ENCODE data around the gene SLC29A3. TPM values are rescaled to one million over a fixed set of nuclear protein-coding genes. Genes with fewer than 3 reads are reported as not detected.

SLC29A3 gene
- total and polyA plus RNA-seq, 7 donors, result 2.3 to 6.2 (median 4.6) TPM

DNA sequence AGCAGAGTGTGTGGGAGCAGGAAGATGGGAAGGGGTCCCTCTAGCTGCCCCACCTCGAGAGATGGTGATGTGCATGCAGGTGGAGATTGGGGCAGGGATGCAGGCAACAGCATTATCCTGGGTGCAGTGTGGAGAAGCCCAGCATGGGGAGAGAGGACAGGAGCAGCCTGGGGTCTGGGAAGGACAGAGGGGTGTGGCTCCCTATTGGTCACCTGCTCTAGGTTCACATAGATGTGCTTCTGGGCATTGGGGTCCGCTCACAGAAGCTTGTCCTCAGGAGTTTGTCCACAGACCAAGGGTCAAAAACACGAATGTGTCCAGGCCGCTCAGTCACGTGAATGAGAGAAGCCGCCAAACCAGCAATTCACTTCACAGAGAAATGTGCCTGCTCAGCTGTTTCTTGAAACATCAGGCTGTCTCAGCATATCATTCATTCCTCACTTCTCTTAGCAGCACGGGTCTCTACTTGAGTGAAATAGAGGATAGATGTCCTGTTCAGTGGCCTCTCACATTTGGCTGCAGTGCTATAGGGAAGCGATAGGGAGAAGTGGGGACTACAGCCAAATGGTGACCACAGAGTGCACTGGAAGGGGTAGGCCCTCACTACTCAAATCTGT, 11.5 kb upstream of the SLC29A3 start:
- WGBS, 2 donors, result 67 to 74% methylated on average over 8 of the region's 8 CpGs
- no peak overlapping the region for H3K4me3 ChIP-seq
- H3K36me3 ChIP-seq, result no peaks in the 10 kb centered on the region
- no peak overlapping the region for H3K27ac ChIP-seq
- H3K27me3 ChIP-seq, result no peaks in the 10 kb centered on the region
- DNase-seq, result no peak
- peaks cover 0 to 4% (median under 1%) of the 10 kb centered on the region in 4 donors for H3K4me1 ChIP-seq
- no peak for TF ChIP-seq EP300 (IDR thresholded peaks at IDR 0.05)
- no peak for TF ChIP-seq POLR2A (IDR thresholded peaks at IDR 0.05)
- TF ChIP-seq, protein P1, sequence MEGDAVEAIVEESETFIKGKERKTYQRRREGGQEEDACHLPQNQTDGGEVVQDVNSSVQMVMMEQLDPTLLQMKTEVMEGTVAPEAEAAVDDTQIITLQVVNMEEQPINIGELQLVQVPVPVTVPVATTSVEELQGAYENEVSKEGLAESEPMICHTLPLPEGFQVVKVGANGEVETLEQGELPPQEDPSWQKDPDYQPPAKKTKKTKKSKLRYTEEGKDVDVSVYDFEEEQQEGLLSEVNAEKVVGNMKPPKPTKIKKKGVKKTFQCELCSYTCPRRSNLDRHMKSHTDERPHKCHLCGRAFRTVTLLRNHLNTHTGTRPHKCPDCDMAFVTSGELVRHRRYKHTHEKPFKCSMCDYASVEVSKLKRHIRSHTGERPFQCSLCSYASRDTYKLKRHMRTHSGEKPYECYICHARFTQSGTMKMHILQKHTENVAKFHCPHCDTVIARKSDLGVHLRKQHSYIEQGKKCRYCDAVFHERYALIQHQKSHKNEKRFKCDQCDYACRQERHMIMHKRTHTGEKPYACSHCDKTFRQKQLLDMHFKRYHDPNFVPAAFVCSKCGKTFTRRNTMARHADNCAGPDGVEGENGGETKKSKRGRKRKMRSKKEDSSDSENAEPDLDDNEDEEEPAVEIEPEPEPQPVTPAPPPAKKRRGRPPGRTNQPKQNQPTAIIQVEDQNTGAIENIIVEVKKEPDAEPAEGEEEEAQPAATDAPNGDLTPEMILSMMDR (IDR thresholded peaks at IDR 0.05), result no peak
- TF ChIP-seq POLR2AphosphoS5 (IDR thresholded peaks at IDR 0.05), result no peak
- intact Hi-C loops (cut with DNase I), result no loop called here
- no peaks in the 10 kb centered on the region for H3K9me3 ChIP-seq

DNA sequence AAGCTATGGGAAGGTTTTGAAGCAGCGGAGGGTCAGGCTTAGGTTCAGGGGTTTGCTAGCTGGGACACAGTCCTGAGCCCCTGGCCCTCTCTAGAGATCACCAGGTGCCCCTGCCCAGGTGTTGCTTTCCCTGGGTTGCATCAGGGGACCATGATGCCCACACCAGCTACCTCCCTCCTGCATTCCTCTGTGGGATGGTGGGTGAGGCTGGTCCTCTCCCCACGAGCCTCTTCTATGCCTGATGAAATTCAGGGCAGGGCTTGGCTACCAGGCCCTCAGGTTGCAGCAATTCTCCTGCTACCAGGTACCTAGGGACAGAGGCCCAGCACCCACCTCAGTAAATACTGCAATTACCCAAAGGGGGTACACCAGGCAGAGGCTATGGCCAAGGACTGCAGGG, 10.8 kb upstream of the SLC29A3 start:
- Histone ChIP-seq H3K36me3 (no peaks in the 10 kb centered on the region), H3K27ac (no peak overlapping the region), H3K4me3 (no peak overlapping the region), H3K27me3 (no peaks in the 10 kb centered on the region), H3K9me3 (no peaks in the 10 kb centered on the region), H3K4me1 (peaks cover 0 to 10% (median 8%) of the 10 kb centered on the region in 4 donors)
- intact Hi-C loops (cut with DNase I), result no loop called here
- DNase-seq, result no peak
- WGBS, 2 donors, result 78 to 80% methylated on average over 2 of the region's 2 CpGs
- TF ChIP-seq POLR2AphosphoS5 (IDR thresholded peaks at IDR 0.05), result no peak
- no peak for TF ChIP-seq EP300 (IDR thresholded peaks at IDR 0.05)
- no peak for TF ChIP-seq POLR2A (IDR thresholded peaks at IDR 0.05)
- TF ChIP-seq, protein P1 (IDR thresholded peaks at IDR 0.05), result no peak

DNA sequence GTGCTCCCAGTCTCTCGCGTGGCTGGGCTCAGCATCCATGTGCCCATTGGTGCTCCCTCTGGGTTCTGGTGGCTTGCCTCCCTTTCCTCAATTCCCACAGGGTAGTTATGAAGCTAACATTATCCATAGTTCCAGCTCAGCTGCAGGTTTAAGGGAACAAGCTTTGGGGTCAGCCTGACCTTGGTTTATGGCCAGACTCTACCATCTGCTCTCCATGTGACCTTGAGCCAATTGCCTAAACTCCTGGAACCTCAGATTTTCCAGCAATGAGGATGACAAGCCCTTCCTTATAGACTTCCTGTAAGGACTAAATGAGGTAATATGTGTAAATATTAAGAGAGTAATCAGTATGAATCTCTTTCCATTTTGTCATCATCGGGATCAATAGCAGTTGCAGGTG, 10.1 kb upstream of the SLC29A3 start:
- 66 to 89% methylated on average over 3 of the region's 3 CpGs for WGBS, 2 donors
- Histone ChIP-seq H3K9me3 (no peaks in the 10 kb centered on the region), H3K27me3 (no peaks in the 10 kb centered on the region), H3K36me3 (no peaks in the 10 kb centered on the region), H3K4me1 (peaks cover 0 to 18% (median 15%) of the 10 kb centered on the region in 4 donors), H3K27ac (no peak overlapping the region), H3K4me3 (no peak overlapping the region)
- no peak for DNase-seq
- intact Hi-C loops (cut with DNase I), result no loop called here
- TF ChIP-seq EP300 (IDR thresholded peaks at IDR 0.05) (no peak), POLR2AphosphoS5 (IDR thresholded peaks at IDR 0.05) (no peak), POLR2A (IDR thresholded peaks at IDR 0.05) (no peak)
- TF ChIP-seq, protein P1 (IDR thresholded peaks at IDR 0.05), result no peak

DNA sequence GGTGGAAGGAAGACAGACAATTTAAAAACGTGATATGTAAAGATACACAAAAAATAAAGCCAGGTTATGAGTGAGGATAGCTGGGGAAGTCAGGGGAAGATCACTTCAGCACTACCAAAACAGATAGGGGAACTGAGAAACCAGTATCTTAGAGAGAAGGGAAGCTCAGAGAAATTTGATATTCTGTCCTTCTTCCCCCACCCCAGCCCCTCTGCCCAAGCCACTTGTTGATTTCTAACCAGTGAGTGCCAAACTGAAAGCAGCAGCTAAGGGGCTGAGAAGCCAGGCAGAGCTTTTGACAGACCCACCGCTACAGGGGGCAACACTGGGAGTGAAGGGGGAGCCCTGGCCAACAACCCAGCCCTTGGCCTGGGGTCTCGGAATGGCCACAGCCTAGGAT, 9.1 kb upstream of the SLC29A3 start:
- TF ChIP-seq POLR2A (IDR thresholded peaks at IDR 0.05) (no peak), POLR2AphosphoS5 (IDR thresholded peaks at IDR 0.05) (no peak), EP300 (IDR thresholded peaks at IDR 0.05) (no peak)
- TF ChIP-seq, protein P1 (IDR thresholded peaks at IDR 0.05), result no peak
- H3K9me3 ChIP-seq, result no peaks in the 10 kb centered on the region
- intact Hi-C loops (cut with DNase I), result loop anchor here (5.0 kb wide), 1 partner anchor 737 kb away; no protein-coding TSS in a partner anchor
- no peaks in the 10 kb centered on the region for H3K27me3 ChIP-seq
- no peak overlapping the region for H3K27ac ChIP-seq
- H3K4me3 ChIP-seq, result no peak overlapping the region
- 48 to 73% methylated on average over 3 of the region's 3 CpGs for WGBS, 2 donors
- peaks cover 0 to 27% (median 23%) of the 10 kb centered on the region in 4 donors for H3K4me1 ChIP-seq
- no peak for DNase-seq
- no peaks in the 10 kb centered on the region for H3K36me3 ChIP-seq
